ENCODE measurements around the gene MCL1.
"Not testable (repeated sequence)": the region's sequence is repeated elsewhere in the genome, so short reads cannot be mapped to it uniquely, and the experiment has no call there.

Gene MCL1

DNA sequence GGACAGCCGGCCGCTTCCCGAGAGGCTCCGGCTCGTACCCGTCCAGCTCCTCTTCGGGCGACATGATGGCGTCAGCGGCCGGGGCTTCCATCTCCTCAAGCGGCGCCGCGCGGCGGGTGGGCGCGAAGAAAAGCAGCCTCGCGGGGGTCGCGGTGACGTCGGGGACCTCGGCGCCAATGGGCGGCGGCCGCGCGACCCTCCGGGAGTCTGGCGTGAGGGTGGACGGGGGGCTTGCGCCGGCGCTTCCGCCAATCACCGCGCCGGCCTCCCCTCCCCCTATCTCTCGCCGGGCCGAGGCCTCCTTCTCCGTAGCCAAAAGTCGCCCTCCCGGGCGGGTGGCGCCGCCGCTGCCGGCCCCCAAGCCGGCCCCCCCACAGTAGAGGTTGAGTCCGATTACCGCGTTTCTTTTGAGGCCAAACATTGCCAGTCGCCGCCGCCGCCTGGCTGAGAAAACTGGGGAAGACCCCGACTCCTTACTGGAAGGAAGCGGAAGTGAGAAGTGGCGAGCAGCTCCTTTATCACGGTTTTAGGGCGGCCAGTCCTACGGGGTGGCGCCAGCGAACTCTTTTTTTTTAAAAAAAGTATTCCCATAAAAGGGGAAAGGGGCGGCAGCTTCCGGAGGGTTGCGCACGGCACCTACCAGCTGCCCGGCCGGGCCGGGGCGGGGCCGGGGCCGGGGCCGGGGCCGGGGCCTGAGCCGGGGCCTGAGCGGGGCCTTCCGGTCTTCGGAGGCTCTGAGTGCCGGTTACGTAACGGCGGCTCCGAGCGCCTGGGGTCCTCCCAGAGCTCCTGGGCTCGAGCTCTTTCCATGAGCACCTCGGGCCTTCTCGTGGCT lies at the start of gene MCL1:
TSS of gene MCL1 (minus strand) at position 501 of the 835 bp plus-strand sequence. CDS start at position 421, 80 bp downstream.
- no peak for FAIRE-seq
- DNase-seq (ENCODE audit: low spot score) = peak; percentile 94

DNA sequence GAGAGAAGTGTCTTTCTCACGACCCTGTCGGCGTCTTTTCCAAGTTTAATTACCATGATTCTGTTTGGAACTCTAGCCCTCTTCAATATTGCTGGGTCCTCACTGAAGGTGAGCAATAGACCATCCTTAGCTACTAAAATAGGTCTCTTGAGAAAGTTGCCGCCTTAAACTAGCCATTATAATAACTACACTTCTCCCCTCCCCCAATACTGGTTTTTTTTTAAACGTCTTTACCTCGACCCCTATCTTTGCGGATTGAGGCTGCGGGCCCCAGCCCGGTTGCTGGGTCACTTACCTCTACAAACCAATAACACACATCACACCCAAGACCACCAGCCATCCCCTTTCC lies 49.3 kb upstream of the MCL1 start:
- no peak for FAIRE-seq
- DNase-seq (ENCODE audit: low spot score) = no peak

DNA sequence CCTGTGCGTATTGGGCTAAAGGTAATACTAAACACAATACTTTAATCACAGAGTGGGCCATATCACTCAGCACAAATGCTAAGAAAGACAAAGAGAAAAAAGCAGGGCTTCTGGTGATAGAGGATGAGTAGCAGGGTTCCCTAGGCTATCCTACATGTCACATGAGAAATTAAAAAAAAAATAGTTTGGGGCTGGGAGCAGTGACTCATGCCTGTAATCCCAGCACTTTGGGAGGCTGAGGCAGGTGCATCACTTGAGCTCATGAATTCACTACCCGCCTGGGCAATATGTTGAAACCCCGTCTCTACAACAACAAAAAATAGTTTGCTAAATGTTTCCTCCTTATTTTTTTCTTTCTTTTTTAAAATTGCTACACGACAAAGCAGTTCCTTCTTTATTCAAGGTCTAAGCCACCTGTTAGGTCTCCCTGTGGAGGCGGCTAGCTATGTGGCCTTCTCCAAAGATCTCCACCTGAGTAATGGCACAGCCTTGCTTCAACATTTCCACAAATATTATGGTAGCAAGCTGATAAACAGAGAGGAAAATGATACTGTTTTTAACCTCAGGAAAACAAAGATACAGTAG lies 48.5 kb upstream of the MCL1 start:
- no peak for FAIRE-seq
- no peak for DNase-seq (ENCODE audit: low spot score)

DNA sequence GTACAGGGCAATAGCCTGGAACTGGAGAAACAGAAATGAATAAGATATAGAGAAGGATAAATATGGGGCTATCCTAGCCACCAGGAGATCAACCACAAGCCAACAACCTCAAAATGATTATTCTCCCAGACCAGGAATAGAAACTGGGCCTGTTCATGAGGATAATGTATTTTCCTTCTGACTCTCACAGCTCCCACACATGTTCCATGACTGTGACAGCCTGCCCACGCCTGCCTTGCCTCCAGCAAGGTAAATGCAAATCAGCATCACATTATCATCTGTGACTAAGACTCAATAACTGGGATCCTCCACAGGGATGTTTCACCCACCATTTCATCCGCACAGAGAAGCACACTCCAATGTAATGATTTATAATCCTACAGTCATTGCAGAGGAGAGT lies 46.7 kb upstream of the MCL1 start:
- DNase-seq (ENCODE audit: low spot score) = no peak
- FAIRE-seq = no peak

DNA sequence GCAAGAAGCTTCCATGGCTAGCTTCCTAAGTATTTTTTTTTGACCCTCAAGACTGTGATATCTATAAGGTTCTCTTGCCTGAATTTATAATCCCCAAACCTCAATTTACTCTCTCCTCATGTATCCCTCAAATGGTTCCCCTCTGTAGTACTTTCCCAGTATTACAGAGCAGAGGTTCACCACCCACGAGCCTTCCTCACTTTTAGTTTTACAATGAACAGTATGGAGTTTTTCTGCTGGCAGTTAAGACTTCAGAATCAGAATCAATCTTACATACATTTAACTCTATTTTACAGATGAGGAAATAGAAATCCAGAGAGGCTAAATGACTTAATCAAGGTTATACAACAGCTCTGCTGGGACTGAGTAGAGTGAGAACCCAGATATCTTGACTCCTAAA lies 45.1 kb upstream of the MCL1 start:
- not testable (repeated sequence) for DNase-seq (ENCODE audit: low spot score); FAIRE-seq

DNA sequence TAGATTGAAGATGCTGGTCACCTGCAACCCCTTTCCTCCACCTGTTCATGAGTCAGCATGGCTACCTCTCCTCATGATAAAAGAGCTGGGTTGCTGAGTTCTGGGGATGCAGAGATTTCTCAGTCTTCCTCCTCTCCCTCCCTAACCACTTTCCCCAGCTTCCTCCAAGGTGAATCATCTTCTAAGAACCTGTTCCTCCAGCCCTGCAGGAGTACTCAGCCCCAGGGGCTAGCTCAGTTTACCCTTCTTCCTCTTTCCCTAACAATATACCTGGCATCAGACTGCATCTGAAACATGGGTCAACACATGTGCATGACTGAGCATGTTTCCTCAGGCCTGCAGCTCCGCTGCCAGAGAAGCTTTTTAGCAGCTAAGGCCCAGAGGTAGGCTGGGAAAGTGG lies 44.7 kb upstream of the MCL1 start:
- FAIRE-seq; DNase-seq (ENCODE audit: low spot score): not testable (repeated sequence)

DNA sequence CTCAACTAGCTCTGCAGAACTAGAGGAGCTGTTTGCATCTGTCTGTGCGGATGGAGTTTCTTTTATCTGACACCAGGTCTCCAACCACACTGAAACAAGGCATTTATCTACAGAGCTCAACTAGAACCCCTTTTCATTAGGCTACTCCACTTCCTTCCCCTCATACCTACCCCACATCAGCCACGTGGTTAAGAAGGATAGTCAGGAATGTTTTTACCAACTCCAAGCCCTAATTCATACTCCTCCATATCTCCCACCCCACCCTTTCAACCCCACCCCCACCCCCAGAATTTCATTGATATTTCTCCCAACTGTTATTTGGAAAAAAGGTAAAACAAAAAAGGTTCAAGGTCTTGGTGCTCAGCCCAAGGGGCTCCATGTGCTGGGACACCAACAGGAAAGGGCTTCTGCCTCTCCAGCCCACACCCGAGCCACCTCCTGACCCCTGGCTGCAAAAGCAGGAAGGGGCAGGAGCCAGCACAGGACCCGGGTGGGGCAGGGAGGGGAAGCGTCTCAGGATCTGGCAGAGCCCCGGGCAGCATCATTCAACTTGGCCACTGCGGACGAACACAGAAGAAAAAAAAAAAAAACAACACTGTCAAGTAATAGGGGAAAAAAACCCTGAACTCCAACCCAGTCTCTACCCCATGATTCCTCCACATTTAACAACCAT lies 43.0 kb upstream of the MCL1 start:
- no peak for FAIRE-seq
- no peak for DNase-seq (ENCODE audit: low spot score)

DNA sequence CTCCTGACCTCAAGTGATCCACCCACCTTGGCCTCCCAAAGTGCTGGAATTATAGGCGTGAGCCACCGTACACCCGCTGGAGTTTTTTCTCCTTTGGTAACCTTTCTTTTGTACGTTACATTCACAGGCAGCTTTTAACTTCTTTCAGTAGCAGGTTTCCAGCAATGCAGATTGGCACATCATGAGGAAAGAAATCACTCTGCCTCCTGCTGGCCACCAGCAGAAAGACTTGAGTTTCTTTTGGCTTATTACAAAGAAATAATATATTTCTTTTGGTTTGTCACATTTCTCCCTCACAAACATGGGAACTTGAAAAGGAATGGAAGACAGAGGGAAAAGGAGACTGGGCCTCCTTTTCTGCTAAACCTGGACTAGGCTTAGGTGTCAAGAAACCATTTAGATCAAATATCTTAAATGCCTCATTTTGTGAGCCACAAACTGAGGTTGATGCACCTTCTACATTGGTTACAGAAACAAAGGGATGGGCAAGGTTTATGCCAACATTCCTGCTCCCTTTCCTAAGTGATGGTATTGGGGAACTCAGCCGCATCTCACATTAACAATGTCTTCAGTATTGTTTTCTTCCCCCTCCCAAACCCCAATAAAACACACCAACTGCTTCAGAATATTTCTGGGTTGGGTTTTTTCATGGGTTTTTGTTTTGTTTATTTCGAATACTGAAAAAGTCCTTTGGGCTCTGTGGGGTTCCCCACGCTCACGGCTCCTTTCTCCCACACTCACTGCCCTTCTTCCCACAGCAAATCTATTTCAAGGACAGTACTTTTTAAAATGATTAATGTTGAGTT lies 42.3 kb upstream of the MCL1 start:
- DNase-seq (ENCODE audit: low spot score) (peak; percentile 23), FAIRE-seq (no peak)

DNA sequence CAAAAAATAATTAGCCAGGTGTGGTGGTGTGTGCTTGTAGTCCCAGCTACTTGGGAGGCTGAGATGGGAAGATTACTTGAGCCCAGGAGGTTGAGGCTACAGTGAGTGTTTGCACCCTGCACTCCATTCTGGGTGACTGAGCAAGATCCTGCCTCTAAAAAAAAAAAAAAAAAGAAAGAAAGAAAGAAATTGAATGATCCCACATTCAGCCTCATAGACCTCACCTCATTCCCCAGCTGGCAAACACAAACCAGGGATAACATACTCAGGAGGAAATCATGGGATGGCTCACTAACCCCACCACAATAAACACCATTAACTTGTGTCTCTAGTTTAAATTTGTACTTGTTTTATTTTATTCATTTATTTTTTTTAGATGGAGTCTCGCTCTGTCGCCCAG lies 41.5 kb upstream of the MCL1 start:
- no peak for FAIRE-seq
- no peak for DNase-seq (ENCODE audit: low spot score)

DNA sequence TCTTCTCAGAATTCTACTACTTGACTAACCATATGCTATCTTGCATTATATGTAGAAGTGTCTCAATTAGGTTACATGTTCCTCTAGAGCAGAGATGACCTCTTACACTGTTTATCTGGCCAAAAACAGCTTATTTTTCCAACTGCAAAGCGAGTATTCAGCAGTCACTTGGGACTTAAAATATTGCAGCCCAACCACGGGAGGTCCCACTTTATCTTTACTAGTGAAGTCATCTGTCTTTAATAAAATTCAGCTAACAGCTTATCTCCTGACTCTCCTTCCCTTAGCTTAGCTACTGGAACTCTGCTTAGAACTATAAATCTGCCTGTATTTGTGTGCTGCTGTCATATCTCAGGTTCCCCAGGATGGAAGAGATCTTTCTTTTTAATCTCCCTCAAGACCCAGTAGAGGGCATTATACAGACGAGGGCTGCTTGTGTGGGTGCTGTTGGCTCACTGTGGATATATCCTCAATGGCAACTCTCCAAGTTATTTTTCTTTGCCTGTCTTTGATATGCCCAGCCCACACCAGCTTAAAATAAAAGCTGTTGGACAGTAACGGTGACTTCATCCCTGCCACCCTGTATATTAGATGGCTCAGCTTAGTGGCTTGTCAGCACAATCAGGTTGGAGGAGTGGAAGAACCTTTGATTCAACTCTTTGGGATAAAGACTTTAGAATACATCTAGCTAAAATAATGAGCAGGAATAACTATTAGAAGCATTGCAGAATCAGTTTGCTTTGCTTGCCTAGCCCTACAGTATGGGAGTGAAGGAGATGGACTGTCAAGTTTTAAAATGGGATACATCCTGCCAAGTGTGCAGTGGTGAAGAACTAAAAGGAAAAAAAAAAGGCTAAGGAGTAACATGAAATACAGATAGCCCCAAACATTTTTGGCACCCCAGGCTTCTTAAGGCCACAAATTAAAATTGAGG lies 40.4 kb upstream of the MCL1 start:
- no peak for FAIRE-seq

DNA sequence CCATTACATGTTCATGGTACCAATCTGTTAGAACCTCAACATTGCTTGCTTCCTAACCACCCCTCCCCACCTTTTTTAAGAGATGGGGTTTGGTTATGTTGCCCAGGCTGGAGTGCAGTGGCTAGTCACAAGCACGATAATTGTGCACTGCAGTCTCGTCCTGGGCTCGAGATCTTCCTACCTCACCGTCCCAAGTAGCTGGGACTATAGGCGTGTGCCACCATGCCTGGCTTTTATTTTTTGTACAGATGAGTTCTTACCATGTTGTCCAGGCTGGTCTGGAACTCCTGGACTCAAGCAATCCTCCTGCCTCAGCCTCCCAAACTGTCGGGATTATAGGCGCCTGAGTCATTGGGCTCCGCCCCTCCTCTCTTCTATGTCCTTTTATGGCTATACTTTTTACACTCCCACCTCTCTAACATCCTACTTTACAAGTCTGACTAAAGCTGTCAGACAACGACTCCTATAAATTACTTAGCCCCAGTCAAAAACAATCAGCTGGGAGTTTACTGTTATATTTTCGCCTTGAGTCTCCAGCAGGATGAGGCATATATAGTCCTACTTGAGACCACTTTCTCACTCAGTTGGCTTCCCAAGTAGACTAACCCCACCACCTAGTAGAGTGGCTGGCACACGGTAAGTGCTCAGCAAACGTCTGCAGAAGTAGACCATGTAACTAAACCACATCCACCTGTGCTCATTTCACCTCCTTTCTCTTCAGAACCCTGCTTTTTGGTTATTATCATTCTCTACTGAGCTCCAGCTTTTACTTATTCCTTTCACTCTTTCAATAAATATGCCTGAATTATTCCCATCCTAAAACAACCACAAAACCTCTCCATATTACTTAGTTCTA lies 36.2 kb upstream of the MCL1 start:
- FAIRE-seq (no peak), DNase-seq (ENCODE audit: low spot score) (no peak)

More for the DNA sequence above, 40.4 kb upstream of the MCL1 start:
- no peak for DNase-seq (ENCODE audit: low spot score)

DNA sequence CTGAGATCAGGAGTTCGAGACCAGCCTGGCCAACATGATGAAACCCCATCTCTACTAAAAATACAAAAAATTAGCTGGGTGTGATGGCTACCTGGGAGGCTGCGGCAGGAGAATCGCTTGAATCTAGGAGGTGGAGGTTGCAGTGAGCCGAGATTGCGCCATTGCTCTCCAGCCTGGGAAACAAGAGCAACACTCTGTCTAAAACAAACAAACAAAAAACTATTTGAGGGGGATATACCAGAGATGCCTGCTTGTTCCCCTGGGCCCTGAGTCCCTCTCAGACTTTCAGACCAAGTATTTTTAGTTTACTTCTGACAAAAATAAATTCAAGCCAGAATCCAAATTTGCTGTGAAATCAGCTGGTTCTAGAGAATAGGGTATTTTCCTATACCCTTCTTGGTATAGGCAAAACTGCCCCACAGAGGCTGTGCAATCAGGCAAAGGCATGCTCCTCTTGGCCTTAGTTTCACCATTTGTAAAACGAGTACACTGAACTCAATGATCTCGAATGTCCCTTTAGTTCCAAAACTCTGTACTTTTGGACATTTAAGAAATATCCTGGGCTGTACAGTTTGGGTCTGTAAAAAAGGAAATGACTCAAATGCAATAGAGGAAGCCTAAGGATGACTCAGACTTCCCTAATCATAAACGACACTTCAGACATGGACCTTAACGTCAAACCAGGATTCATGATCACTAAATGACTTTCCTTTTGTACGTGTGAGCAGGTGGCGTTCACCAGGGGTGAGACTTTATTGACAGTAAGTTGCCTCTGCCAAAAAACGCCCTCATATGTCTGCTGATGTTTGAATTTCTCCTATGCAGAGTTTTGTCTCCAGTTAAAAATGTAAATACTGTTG lies 33.9 kb upstream of the MCL1 start:
- DNase-seq (ENCODE audit: low spot score) = peak; percentile 57
- no peak for FAIRE-seq

DNA sequence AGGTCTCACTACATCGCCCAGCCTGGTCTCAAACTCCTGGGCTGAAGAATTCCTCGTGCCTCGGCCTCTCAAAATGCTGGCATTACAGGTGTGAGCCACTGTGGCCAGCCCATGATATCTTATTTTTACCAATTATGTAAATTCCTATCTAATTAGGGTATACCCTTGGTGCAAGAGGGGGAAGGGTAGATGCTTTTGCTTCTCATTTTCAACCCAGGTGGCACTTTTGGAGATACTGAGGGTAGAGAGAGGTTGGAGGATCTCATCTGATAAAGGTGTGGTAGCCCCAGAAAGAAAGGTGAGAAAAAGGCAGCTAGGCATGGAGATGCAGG lies 32.6 kb upstream of the MCL1 start:
- FAIRE-seq (no peak), DNase-seq (ENCODE audit: low spot score) (no peak)

DNA sequence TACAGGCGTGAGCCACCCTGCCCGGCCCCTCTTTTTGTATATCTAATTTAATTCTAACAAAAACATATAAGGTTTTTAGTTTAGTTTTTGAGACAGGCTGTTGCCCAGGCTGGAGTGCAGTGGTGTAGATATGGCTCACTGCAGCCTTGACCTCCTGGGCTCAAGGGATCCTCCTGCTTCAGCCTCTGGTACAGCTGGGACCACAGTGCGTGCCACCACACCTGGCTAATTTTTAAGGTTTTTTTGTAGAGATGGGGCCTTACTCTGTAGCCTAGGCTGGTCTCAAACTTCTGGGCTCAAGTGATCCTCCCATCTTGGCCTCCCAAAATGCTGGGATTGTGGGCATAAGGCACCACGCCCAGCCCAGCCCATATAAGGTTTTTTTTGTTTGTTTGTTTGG lies 31.2 kb upstream of the MCL1 start:
- DNase-seq (ENCODE audit: low spot score) = no peak
- no peak for FAIRE-seq

DNA sequence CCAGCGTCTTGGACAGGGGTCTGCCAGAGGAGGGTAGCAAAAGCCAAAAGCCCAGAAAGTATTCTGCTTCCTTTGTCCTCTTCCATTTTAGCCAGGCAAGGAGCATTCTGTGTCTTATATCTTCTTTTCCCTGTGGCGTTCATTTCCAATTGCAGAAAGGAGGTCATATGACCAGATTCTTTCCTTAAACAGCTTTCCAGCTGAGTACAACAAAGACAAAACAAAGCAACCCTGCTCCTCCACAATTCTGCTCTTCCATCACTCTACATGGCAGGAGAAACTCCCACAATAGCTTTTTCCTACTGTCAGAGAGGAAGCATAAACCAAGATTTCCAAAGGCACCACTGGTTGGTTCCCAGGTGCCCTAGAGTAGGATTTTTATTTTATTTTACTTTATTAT lies 30.3 kb upstream of the MCL1 start:
- FAIRE-seq (no peak), DNase-seq (ENCODE audit: low spot score) (no peak)

DNA sequence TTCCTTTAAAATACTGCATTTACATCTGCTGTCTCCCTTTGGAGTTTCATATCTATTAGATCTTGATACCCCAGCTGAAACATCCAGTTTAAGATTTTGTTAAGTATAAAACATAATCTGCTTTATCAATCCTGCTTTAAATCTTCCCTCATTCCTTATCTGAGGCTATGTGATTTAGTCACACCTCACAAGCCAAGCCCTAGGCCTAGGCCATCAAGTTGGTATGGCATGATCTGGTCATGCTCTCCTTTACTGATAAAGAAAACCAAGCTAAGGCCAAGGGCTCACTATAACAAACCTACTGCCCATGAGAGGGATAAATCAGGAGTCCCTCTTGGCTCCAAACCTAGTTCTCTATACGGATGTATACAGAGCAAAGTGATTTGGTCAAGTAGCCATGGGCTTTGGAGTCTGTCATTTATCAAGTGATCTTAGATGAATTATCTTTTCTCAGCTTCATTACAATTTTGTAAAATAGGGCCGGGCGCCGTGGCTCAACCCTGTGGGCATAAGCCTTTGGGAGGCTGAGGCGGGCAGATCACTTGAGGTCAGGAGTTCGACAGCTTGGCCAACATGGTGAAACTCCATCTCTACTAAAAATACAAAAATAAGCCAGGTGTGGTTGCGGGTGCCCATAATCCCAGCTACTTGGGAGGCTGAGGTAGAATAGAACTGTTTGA lies 27.2 kb upstream of the MCL1 start:
- no peak for DNase-seq (ENCODE audit: low spot score)
- no peak for FAIRE-seq

DNA sequence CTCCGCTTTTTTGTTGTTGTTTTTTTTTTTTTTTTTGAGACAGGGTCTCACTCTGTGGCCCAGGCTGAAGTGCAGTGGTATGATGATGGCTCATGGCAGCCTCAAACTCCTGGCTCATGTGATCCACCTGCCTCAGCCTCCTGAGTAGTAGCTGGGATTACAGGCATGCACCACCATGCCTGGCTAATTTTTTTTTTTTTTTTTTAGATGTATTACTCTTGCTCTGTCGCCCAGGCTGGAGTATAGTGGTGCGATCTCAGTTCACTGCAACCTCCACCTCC lies 26.0 kb upstream of the MCL1 start:
- not testable (repeated sequence) for DNase-seq (ENCODE audit: low spot score)

DNA sequence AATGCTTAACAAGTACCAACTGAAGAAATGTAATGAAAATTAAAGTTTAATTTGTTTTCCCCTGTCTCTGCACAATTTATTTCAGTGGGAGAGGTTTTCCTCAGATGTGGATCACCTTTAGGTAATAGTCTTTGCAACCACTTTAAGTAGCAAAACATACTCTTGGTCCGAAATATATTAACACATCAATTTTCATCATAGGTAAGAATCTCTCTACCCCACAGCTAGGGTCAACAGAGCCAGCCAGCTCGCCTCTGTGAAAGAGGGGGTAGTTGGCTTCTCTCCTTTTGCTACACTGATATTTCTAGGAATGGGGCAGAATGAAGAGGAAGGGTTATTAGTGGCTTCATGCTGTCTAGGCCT lies 24.8 kb upstream of the MCL1 start:
- DNase-seq (ENCODE audit: low spot score) = no peak

More for the DNA sequence above, 26.0 kb upstream of the MCL1 start:
- not testable (repeated sequence) for FAIRE-seq

DNA sequence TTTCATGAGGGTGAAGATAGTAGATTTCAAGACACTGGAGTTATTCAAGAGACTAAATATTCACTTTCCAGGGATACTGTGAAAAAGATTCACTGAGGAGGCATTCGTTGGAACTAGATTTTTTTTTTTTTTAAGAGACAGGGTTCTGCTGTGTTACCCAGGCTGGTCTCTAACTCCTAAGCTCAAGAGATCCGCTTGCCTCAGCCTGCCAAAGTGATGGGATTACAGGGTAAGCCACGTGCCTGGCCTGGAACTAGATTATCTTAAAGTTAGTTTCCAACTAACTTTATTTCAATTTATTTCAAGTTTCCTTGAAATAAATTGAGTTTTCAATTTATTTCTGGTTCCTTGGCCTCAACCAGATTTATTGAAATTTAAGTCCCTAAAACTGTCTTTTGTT lies 24.3 kb upstream of the MCL1 start:
- no peak for DNase-seq (ENCODE audit: low spot score)
- no peak for FAIRE-seq

More for the DNA sequence above, 24.8 kb upstream of the MCL1 start:
- FAIRE-seq = no peak
